H1 (cell line): ENCODE measurements around the gene NLRC5. TPM values are rescaled to one million over a fixed set of nuclear protein-coding genes. Genes with fewer than 3 reads are reported as not detected.

Experiments
- KDM5A ChIP-seq: fragments of 200-600 bp; IDR thresholded peaks from 2 replicates; pipeline ENCODE4 v1.7.1; 2012; ENCODE audit warnings: mild to moderate bottlenecking, low read length, inconsistent platforms, mixed read lengths
- MAFK ChIP-seq: IDR thresholded peaks from 2 replicates; pipeline ENCODE4 v1.6.1; 2012; ENCODE audit warnings: low read depth, mild to moderate bottlenecking, improper control_type of control experiment, low read length
- RBBP5 ChIP-seq: IDR thresholded peaks from 2 replicates; pipeline ENCODE4 v1.7.1; 2012; ENCODE audit warnings: low read depth, mild to moderate bottlenecking, inconsistent platforms, low read length, moderate library complexity, borderline replicate concordance
- RXRA ChIP-seq: IDR thresholded peaks from 2 replicates; pipeline ENCODE4 v1.6.1; 2011; ENCODE audit warnings: low read depth, mild to moderate bottlenecking, low read length, moderate library complexity; ENCODE audit not compliant: insufficient read depth
- SP2 ChIP-seq: IDR thresholded peaks from 2 replicates; pipeline ENCODE4 v1.6.1; 2012; ENCODE audit warnings: mild to moderate bottlenecking, low read length, inconsistent platforms
- SRF ChIP-seq: IDR thresholded peaks from 2 replicates; pipeline ENCODE4 v1.6.1; 2011; ENCODE audit warnings: mild to moderate bottlenecking, low read depth, low read length, moderate library complexity
- polyA plus RNA-seq, 7 experiments: library from polyadenylated mRNA; depleted of rRNA in 3 of 7; stranded (reverse) in 5 of 7; unstranded in 2 of 7; fragments of >200 nt in 5 of 7; fragments of 200-250 nt in 2 of 7; gene quantifications; 1 replicate in 5 of 7; 2 replicates in 1 of 7; 4 replicates in 1 of 7; pipeline versions ENCODE4 v1.2.1 to v1.2.3, GENCODE V29; 2011 to 2013; ENCODE audit warnings: missing spikeins in 2 of 7, mixed read lengths in 2 of 7
- total RNA-seq: library from RNA; stranded (reverse); fragmentation: NEBNext Ultra II Directional; extraction: Animal tissue kit (Norgen Biotek cat#: 25700); gene quantifications from 2 replicates; pipeline ENCODE4 v1.2.1, GENCODE V29; 2021
- TF ChIP-seq, protein P1 (sequence below): IDR thresholded peaks from 2 replicates; pipeline ENCODE4 v1.6.1; 2012; ENCODE audit warnings: low read length, inconsistent platforms
- TF ChIP-seq, protein P2 (sequence below): IDR thresholded peaks from 2 replicates; pipeline ENCODE4 v1.6.1; 2011; ENCODE audit warnings: low read depth, mild to moderate bottlenecking, low read length; ENCODE audit not compliant: insufficient read depth
- TF ChIP-seq, protein P3 (sequence below), 3 experiments: IDR thresholded peaks; 1 replicate in 2 of 3; 2 replicates in 1 of 3; pipeline versions ENCODE4 v1.5.1 to v1.6.1; 2011; ENCODE audit warnings: low read length in 3 of 3, mild to moderate bottlenecking in 3 of 3, inconsistent platforms in 2 of 3, low read depth in 1 of 3, moderate library complexity in 1 of 3; ENCODE audit not compliant: insufficient read depth in 1 of 3; ENCODE audit errors: control extremely low read depth in 1 of 3

Gene NLRC5
- total and polyA plus RNA-seq, 2 of the 8 experiments (the other 6 are each of a cell fraction or from before 2014, with no cell fraction given) = 2.2 to 3.2 TPM

DNA sequence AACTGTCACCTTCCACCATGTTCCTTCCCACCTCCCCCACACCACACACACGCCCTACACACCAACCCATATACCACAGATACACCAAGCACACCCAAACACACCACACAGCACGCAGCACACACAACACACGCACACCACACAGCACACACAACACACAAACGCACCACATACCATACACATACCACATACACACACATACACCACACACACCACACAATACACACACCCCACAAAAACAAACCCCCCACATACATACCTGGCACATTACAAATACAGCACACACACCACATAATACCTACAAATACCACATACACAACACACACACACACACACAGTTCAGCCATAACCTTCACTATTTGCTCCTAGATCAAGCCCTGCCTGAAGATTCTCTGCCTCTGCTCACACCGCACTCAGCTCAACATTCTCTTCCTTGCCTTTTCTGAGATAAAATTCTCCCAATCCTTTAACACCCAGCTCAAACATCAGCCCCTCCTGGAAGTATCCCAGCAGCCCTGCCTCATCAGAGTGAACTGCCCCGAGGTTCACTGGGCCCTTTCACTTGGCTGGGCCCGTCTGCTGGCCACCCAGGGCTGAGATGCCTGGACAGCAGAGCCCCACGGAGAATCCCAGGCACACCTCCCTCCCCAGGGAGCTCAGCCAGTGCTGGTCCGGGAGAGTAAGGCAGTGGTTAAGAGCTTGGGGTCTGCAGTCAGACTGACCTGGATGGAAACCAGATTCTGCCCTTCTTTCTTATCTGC lies 71.1 kb downstream of the NLRC5 start (continued):
- TF ChIP-seq SP2 = no peak
- TF ChIP-seq, protein P1, sequence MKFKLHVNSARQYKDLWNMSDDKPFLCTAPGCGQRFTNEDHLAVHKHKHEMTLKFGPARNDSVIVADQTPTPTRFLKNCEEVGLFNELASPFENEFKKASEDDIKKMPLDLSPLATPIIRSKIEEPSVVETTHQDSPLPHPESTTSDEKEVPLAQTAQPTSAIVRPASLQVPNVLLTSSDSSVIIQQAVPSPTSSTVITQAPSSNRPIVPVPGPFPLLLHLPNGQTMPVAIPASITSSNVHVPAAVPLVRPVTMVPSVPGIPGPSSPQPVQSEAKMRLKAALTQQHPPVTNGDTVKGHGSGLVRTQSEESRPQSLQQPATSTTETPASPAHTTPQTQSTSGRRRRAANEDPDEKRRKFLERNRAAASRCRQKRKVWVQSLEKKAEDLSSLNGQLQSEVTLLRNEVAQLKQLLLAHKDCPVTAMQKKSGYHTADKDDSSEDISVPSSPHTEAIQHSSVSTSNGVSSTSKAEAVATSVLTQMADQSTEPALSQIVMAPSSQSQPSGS = no peak
- no peak for TF ChIP-seq RBBP5
- no peak for TF ChIP-seq MAFK
- TF ChIP-seq, protein P2, sequence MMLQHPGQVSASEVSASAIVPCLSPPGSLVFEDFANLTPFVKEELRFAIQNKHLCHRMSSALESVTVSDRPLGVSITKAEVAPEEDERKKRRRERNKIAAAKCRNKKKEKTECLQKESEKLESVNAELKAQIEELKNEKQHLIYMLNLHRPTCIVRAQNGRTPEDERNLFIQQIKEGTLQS = no peak
- TF ChIP-seq, protein P3, sequence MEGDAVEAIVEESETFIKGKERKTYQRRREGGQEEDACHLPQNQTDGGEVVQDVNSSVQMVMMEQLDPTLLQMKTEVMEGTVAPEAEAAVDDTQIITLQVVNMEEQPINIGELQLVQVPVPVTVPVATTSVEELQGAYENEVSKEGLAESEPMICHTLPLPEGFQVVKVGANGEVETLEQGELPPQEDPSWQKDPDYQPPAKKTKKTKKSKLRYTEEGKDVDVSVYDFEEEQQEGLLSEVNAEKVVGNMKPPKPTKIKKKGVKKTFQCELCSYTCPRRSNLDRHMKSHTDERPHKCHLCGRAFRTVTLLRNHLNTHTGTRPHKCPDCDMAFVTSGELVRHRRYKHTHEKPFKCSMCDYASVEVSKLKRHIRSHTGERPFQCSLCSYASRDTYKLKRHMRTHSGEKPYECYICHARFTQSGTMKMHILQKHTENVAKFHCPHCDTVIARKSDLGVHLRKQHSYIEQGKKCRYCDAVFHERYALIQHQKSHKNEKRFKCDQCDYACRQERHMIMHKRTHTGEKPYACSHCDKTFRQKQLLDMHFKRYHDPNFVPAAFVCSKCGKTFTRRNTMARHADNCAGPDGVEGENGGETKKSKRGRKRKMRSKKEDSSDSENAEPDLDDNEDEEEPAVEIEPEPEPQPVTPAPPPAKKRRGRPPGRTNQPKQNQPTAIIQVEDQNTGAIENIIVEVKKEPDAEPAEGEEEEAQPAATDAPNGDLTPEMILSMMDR (IDR thresholded peaks at IDR 0.05; ENCODE audit: control extremely low read depth in 1 of 3, insufficient read depth in 1 of 3, low read depth in 1 of 3, low read length in 3 of 3) = no peak
- no peak for TF ChIP-seq SRF
- no peak for TF ChIP-seq RXRA
- TF ChIP-seq KDM5A = no peak
